SU-DHL-6 (cell line): ENCODE data around the gene MEIS1.

ENCODE experiments used
- EZH2phosphoT487 ChIP-seq: fragments of 200-600 bp; sonication (generic), shearing (Covaris generic); conservative IDR thresholded peaks from 2 replicates; pipeline ENCODE4 v1.6.1; 2018; ENCODE audit warnings: mild to moderate bottlenecking, antibody characterized with exemption, low read length, moderate library complexity, mixed read lengths
- TF ChIP-seq, protein P1 (sequence below): fragments of 200-600 bp; sonication (generic); IDR thresholded peaks from one replicate; pipeline ENCODE4 v1.5.1; 2017; ENCODE audit warnings: antibody characterized with exemption, mild to moderate bottlenecking, low read length, moderate library complexity; ENCODE audit not compliant: insufficient read depth, poor library complexity, severe bottlenecking

DNA sequence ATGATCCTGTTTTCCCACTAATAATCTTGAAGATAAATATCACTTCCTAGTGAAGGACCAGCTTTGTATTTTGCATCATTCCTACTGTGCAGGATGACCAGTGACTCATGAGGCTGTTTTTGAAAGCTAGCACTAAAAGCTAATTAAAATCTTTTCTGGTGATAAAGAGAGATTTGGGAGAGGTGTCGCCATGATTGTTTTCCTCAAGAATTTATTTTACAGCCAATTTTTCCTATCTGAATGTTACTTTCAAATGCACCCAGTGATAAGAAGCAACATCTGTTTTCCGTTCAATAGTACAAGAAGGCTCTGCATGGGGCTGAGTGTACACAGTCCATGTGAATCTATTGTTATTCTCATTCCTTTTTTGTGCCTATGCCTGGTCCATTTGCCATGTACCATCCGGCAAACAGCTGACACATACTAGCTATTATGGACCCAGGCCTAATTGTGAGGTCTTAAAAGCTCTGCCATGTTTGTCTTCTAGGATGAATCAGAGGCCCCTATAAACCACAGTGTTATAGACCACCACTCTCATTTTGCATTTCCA is 28.4 kb downstream of the MEIS1 start:
- TF ChIP-seq, protein P1, sequence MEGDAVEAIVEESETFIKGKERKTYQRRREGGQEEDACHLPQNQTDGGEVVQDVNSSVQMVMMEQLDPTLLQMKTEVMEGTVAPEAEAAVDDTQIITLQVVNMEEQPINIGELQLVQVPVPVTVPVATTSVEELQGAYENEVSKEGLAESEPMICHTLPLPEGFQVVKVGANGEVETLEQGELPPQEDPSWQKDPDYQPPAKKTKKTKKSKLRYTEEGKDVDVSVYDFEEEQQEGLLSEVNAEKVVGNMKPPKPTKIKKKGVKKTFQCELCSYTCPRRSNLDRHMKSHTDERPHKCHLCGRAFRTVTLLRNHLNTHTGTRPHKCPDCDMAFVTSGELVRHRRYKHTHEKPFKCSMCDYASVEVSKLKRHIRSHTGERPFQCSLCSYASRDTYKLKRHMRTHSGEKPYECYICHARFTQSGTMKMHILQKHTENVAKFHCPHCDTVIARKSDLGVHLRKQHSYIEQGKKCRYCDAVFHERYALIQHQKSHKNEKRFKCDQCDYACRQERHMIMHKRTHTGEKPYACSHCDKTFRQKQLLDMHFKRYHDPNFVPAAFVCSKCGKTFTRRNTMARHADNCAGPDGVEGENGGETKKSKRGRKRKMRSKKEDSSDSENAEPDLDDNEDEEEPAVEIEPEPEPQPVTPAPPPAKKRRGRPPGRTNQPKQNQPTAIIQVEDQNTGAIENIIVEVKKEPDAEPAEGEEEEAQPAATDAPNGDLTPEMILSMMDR = no peak
- TF ChIP-seq EZH2phosphoT487 = no peak
